ENCODE results near the gene ACTR1A. TPM values are rescaled to one million over a fixed set of nuclear protein-coding genes. Genes with fewer than 3 reads are reported as not detected.

The ACTR1A gene
- total and polyA plus RNA-seq, 9 of the 15 experiments (the other 6 are each of a cell fraction or from before 2014, with no cell fraction given): 36.3 to 77.2 (median 49.6) TPM

DNA sequence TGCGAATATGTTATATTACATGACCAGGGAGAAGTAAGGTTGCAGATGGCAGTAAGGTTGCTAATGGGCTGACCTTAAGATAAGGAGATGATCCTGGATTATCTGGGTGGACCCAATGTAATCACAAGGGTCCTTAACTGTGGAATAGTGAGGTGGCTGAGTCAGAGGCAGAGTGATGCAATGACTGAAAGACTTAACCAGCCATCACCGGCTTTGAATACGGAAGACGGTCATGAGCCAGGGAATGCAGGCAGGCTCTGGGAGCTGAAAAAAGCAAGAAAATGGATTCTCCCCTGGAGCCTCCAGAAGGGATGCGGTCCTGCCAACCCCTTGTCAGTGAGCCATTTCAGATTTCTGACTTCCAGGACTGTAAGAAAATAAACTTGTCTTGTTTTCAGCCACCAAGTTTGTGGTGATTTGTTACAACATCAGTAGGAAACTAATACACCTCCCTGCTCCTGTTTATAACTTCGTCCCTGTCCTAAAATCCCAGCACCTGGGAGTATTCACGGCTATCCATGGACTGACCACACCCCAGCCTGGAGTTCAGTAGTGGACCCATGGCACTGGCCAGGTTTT, 46.5 kb downstream of the ACTR1A start (continued):
- no peak for TF ChIP-seq PCBP2 (IDR thresholded peaks at IDR 0.05; ENCODE audit: low read depth, low read length, poor library complexity, severe bottlenecking)
- no peak for TF ChIP-seq SRSF1 (IDR thresholded peaks at IDR 0.05; ENCODE audit: low read depth, low read length)
- TF ChIP-seq TCFL5 (CRISPR knock-in tag; conservative IDR thresholded peaks at IDR 0.05): no peak
- TF ChIP-seq, protein P1, sequence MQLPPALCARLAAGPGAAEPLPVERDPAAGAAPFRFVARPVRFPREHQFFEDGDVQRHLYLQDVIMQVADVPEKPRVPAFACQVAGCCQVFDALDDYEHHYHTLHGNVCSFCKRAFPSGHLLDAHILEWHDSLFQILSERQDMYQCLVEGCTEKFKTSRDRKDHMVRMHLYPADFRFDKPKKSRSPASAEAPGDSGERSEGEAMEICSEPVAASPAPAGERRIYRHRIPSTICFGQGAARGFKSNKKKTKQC (CRISPR knock-in tag; IDR thresholded peaks at IDR 0.05): no peak
- no peak for TF ChIP-seq POLR2G (IDR thresholded peaks at IDR 0.05; ENCODE audit: low read depth, low read length)
- TF ChIP-seq, protein P2, sequence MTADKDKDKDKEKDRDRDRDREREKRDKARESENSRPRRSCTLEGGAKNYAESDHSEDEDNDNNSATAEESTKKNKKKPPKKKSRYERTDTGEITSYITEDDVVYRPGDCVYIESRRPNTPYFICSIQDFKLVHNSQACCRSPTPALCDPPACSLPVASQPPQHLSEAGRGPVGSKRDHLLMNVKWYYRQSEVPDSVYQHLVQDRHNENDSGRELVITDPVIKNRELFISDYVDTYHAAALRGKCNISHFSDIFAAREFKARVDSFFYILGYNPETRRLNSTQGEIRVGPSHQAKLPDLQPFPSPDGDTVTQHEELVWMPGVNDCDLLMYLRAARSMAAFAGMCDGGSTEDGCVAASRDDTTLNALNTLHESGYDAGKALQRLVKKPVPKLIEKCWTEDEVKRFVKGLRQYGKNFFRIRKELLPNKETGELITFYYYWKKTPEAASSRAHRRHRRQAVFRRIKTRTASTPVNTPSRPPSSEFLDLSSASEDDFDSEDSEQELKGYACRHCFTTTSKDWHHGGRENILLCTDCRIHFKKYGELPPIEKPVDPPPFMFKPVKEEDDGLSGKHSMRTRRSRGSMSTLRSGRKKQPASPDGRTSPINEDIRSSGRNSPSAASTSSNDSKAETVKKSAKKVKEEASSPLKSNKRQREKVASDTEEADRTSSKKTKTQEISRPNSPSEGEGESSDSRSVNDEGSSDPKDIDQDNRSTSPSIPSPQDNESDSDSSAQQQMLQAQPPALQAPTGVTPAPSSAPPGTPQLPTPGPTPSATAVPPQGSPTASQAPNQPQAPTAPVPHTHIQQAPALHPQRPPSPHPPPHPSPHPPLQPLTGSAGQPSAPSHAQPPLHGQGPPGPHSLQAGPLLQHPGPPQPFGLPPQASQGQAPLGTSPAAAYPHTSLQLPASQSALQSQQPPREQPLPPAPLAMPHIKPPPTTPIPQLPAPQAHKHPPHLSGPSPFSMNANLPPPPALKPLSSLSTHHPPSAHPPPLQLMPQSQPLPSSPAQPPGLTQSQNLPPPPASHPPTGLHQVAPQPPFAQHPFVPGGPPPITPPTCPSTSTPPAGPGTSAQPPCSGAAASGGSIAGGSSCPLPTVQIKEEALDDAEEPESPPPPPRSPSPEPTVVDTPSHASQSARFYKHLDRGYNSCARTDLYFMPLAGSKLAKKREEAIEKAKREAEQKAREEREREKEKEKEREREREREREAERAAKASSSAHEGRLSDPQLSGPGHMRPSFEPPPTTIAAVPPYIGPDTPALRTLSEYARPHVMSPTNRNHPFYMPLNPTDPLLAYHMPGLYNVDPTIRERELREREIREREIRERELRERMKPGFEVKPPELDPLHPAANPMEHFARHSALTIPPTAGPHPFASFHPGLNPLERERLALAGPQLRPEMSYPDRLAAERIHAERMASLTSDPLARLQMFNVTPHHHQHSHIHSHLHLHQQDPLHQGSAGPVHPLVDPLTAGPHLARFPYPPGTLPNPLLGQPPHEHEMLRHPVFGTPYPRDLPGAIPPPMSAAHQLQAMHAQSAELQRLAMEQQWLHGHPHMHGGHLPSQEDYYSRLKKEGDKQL (CRISPR knock-in tag; IDR thresholded peaks at IDR 0.05; ENCODE audit: borderline replicate concordance): no peak
- no peak for TF ChIP-seq RHOXF2B (CRISPR knock-in tag; conservative IDR thresholded peaks at IDR 0.05)
- TF ChIP-seq HDAC1 (IDR thresholded peaks at IDR 0.05): peak in 1 of 2 experiments; percentile 70; a peak in 2 of 4 replicates
- TF ChIP-seq, protein P3, sequence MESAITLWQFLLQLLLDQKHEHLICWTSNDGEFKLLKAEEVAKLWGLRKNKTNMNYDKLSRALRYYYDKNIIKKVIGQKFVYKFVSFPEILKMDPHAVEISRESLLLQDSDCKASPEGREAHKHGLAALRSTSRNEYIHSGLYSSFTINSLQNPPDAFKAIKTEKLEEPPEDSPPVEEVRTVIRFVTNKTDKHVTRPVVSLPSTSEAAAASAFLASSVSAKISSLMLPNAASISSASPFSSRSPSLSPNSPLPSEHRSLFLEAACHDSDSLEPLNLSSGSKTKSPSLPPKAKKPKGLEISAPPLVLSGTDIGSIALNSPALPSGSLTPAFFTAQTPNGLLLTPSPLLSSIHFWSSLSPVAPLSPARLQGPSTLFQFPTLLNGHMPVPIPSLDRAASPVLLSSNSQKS (CRISPR knock-in tag; IDR thresholded peaks at IDR 0.05): no peak
- TF ChIP-seq, protein P4, sequence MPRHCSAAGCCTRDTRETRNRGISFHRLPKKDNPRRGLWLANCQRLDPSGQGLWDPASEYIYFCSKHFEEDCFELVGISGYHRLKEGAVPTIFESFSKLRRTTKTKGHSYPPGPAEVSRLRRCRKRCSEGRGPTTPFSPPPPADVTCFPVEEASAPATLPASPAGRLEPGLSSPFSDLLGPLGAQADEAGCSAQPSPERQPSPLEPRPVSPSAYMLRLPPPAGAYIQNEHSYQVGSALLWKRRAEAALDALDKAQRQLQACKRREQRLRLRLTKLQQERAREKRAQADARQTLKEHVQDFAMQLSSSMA (CRISPR knock-in tag; IDR thresholded peaks at IDR 0.05): no peak
- TF ChIP-seq, protein P5, sequence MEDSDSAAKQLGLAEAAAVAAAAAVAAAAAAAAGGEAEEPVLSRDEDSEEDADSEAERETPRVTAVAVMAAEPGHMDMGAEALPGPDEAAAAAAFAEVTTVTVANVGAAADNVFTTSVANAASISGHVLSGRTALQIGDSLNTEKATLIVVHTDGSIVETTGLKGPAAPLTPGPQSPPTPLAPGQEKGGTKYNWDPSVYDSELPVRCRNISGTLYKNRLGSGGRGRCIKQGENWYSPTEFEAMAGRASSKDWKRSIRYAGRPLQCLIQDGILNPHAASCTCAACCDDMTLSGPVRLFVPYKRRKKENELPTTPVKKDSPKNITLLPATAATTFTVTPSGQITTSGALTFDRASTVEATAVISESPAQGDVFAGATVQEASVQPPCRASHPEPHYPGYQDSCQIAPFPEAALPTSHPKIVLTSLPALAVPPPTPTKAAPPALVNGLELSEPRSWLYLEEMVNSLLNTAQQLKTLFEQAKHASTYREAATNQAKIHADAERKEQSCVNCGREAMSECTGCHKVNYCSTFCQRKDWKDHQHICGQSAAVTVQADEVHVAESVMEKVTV (CRISPR knock-in tag; IDR thresholded peaks at IDR 0.05): no peak
- TF ChIP-seq, protein P6, sequence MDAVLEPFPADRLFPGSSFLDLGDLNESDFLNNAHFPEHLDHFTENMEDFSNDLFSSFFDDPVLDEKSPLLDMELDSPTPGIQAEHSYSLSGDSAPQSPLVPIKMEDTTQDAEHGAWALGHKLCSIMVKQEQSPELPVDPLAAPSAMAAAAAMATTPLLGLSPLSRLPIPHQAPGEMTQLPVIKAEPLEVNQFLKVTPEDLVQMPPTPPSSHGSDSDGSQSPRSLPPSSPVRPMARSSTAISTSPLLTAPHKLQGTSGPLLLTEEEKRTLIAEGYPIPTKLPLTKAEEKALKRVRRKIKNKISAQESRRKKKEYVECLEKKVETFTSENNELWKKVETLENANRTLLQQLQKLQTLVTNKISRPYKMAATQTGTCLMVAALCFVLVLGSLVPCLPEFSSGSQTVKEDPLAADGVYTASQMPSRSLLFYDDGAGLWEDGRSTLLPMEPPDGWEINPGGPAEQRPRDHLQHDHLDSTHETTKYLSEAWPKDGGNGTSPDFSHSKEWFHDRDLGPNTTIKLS (IDR thresholded peaks at IDR 0.05; ENCODE audit: borderline replicate concordance, low read depth): peak; percentile 45; the same call in 1 of the 2 replicates
- no peak for TF ChIP-seq ZBED1 (IDR thresholded peaks at IDR 0.05)
- no peak for TF ChIP-seq MYNN (IDR thresholded peaks at IDR 0.05)
- TF ChIP-seq MYNN (CRISPR knock-in tag; IDR thresholded peaks at IDR 0.05): no peak
- TF ChIP-seq BRD9 (IDR thresholded peaks at IDR 0.05; ENCODE audit: low read depth, partially characterized antibody): peak; percentile 91
- peak in 1 of 2 experiments; percentile 85; a peak in 2 of 4 replicates for TF ChIP-seq TEAD1 (CRISPR knock-in tag; IDR thresholded peaks at IDR 0.05)
